ES-I3 (cell line): ENCODE results near the gene PEDS1.
A peak's percentile ranks its signal among the peaks of the same experiment; 100 is the strongest.
"Not testable (repeated sequence)": the region's sequence is repeated elsewhere in the genome, so short reads cannot be mapped to it uniquely, and the experiment has no call there.

Source experiments
- H3K36me3 ChIP-seq: 2 replicates; pipeline ENCODE4 v1.6.1; 2013; ENCODE audit warnings: mild to moderate bottlenecking, low read length, control low read depth, moderate library complexity; ENCODE audit not compliant: insufficient read depth
- H3K4me1 ChIP-seq: 2 replicates; pipeline ENCODE4 v1.6.1; 2013; ENCODE audit warnings: mild to moderate bottlenecking, control low read depth, low read length; ENCODE audit not compliant: insufficient read depth
- H3K9ac ChIP-seq: 2 replicates; pipeline ENCODE4 v1.6.1; 2013; ENCODE audit warnings: low read depth, mild to moderate bottlenecking, low read length, moderate library complexity
- H3K9me3 ChIP-seq: 2 replicates; pipeline ENCODE4 v1.6.1; 2013; ENCODE audit warnings: mild to moderate bottlenecking, low read length, moderate library complexity; ENCODE audit not compliant: control insufficient read depth, insufficient read depth

Gene PEDS1

GRCh38 chr20:50153500-50154377 is at the start of gene PEDS1:
Gene PEDS1 (minus strand): TSS chr20:50153723. CDS start chr20:50153637, 86 bp downstream.
- Histone ChIP-seq H3K9me3 (no peaks in the 10 kb centered on the region), H3K9ac (peak within 1 kb of the TSS; percentile 71), H3K4me1 (0 out of 2 replicates have a peak, but pooled peaks cover 11% of the 10 kb centered on the region), H3K36me3 (peaks cover 3% of the 10 kb centered on the region; the same call in 1 of the 2 replicates)

- Histone ChIP-seq H3K4me1 (peaks cover 7% of the 10 kb centered on the region; the same call in 1 of the 2 replicates), H3K9ac (no peak overlapping the region), H3K36me3 (no peaks in the 10 kb centered on the region; the same call in 1 of the 2 replicates), H3K9me3 (peaks cover 4% of the 10 kb centered on the region)
Measured at GRCh38 chr20:50202677-50203076, 49.2 kb upstream of the PEDS1 start.

GRCh38 chr20:50201710-50202109 is 48.2 kb upstream of the PEDS1 start:
- not testable (repeated sequence) for H3K36me3 ChIP-seq, H3K9ac ChIP-seq, H3K9me3 ChIP-seq
- H3K4me1 ChIP-seq = peaks cover 12% of the 10 kb centered on the region; the same call in 1 of the 2 replicates

- Histone ChIP-seq H3K36me3 (no peaks in the 10 kb centered on the region; the same call in 1 of the 2 replicates), H3K9ac (no peak overlapping the region), H3K4me1 (peaks cover 12% of the 10 kb centered on the region; the same call in 1 of the 2 replicates), H3K9me3 (peaks cover 4% of the 10 kb centered on the region)
Measured at GRCh38 chr20:50200482-50201104, 47.1 kb upstream of the PEDS1 start.

GRCh38 chr20:50199703-50200102 is 46.2 kb upstream of the PEDS1 start:
- Histone ChIP-seq H3K4me1 (peaks cover 18% of the 10 kb centered on the region; the same call in 1 of the 2 replicates), H3K36me3 (no peaks in the 10 kb centered on the region; the same call in 1 of the 2 replicates), H3K9ac (no peak overlapping the region), H3K9me3 (peaks cover 4% of the 10 kb centered on the region)

- Histone ChIP-seq H3K4me1 (peaks cover 28% of the 10 kb centered on the region; the same call in 1 of the 2 replicates), H3K36me3 (no peaks in the 10 kb centered on the region; the same call in 1 of the 2 replicates), H3K9me3 (peaks cover 3% of the 10 kb centered on the region), H3K9ac (no peak overlapping the region)
Measured at GRCh38 chr20:50198716-50199115, 45.2 kb upstream of the PEDS1 start.

- no peaks in the 10 kb centered on the region; the same call in 1 of the 2 replicates for H3K9me3 ChIP-seq
- no peaks in the 10 kb centered on the region; the same call in 1 of the 2 replicates for H3K36me3 ChIP-seq
- no peak overlapping the region for H3K9ac ChIP-seq
- H3K4me1 ChIP-seq = peaks cover 32% of the 10 kb centered on the region; the same call in 1 of the 2 replicates
Measured at GRCh38 chr20:50198180-50198666, 44.7 kb upstream of the PEDS1 start.

GRCh38 chr20:50197463-50198179 is 44.1 kb upstream of the PEDS1 start:
- Histone ChIP-seq H3K9ac (no peak overlapping the region), H3K4me1 (peaks cover 32% of the 10 kb centered on the region; the same call in 1 of the 2 replicates), H3K36me3 (no peaks in the 10 kb centered on the region), H3K9me3 (no peaks in the 10 kb centered on the region; the same call in 1 of the 2 replicates)

GRCh38 chr20:50196896-50197295 is 43.4 kb upstream of the PEDS1 start:
- Histone ChIP-seq H3K9me3 (no peaks in the 10 kb centered on the region), H3K9ac (no peak overlapping the region), H3K4me1 (peaks cover 32% of the 10 kb centered on the region; the same call in 1 of the 2 replicates), H3K36me3 (no peaks in the 10 kb centered on the region)

GRCh38 chr20:50196248-50196647 is 42.7 kb upstream of the PEDS1 start:
- Histone ChIP-seq H3K9me3 (no peaks in the 10 kb centered on the region), H3K4me1 (peaks cover 32% of the 10 kb centered on the region; the same call in 1 of the 2 replicates), H3K9ac (no peak overlapping the region), H3K36me3 (no peaks in the 10 kb centered on the region)

GRCh38 chr20:50195524-50196120 is 42.1 kb upstream of the PEDS1 start:
- no peak overlapping the region for H3K9ac ChIP-seq
- no peaks in the 10 kb centered on the region for H3K36me3 ChIP-seq
- H3K9me3 ChIP-seq = no peaks in the 10 kb centered on the region
- H3K4me1 ChIP-seq = peaks cover 32% of the 10 kb centered on the region; the same call in 1 of the 2 replicates

- no peaks in the 10 kb centered on the region for H3K36me3 ChIP-seq
- H3K9ac ChIP-seq = no peak overlapping the region
- peaks cover 28% of the 10 kb centered on the region; the same call in 1 of the 2 replicates for H3K4me1 ChIP-seq
- H3K9me3 ChIP-seq = no peaks in the 10 kb centered on the region
Measured at GRCh38 chr20:50194831-50195523, 41.5 kb upstream of the PEDS1 start.

GRCh38 chr20:50194422-50194830 is 40.9 kb upstream of the PEDS1 start:
- H3K4me1 ChIP-seq = peaks cover 28% of the 10 kb centered on the region; the same call in 1 of the 2 replicates
- H3K9ac ChIP-seq = no peak overlapping the region
- no peaks in the 10 kb centered on the region for H3K9me3 ChIP-seq
- no peaks in the 10 kb centered on the region for H3K36me3 ChIP-seq
